Heart right ventricle (tissue), 16 donors: ENCODE measurements around the gene CPA5. TPM values are rescaled to one million over a fixed set of nuclear protein-coding genes. Genes with fewer than 3 reads are reported as not detected.

Source experiments
- ATAC-seq, 8 donors: fragments of 200-7000 bp; cut with Tn5 transposase; one replicate each; pipeline ENCODE4 v1.9.1; 2020; ENCODE audit warnings: mild to moderate bottlenecking in 8 of 8, moderate library complexity in 8 of 8, moderate number of reproducible peaks in 1 of 8
- DNase-seq, 2 donors: peaks; one replicate each; pipeline ENCODE4 v3.0.0-alpha.2; 2020
- H3K27ac ChIP-seq, 10 donors: fragments of 200-600 bp; sonication (generic) in 2 of 10; one replicate each; pipeline versions ENCODE4 v1.5.0 to v1.8.0; 2020 to 2022; ENCODE audit warnings: mild to moderate bottlenecking in 3 of 10
- H3K27me3 ChIP-seq, 7 donors: fragments of 200-600 bp; one replicate each; pipeline ENCODE4 v1.8.0; 2021 to 2022; ENCODE audit warnings: mild to moderate bottlenecking in 2 of 7
- H3K36me3 ChIP-seq, 9 donors: fragments of 200-600 bp; sonication (generic) in 1 of 9; one replicate each; pipeline versions ENCODE4 v1.5.0 to v1.8.0; 2020 to 2022; ENCODE audit warnings: mild to moderate bottlenecking in 2 of 9
- H3K4me1 ChIP-seq, 9 donors: fragments of 200-600 bp; sonication (generic) in 1 of 9; one replicate each; pipeline versions ENCODE4 v1.5.0 to v1.8.0; 2020 to 2022; ENCODE audit warnings: mild to moderate bottlenecking in 4 of 9
- H3K4me3 ChIP-seq, 10 donors: fragments of 200-600 bp; sonication (generic) in 2 of 10; one replicate each; pipeline versions ENCODE4 v1.5.0 to v1.8.0; 2020 to 2022; ENCODE audit warnings: mild to moderate bottlenecking in 7 of 10, moderate library complexity in 2 of 10
- H3K9me3 ChIP-seq, 11 donors: fragments of 200-600 bp in 10 of 11; sonication (generic) in 2 of 11; one replicate each; pipeline versions ENCODE4 v1.5.0 to v1.8.0; 2013 to 2022; ENCODE audit warnings: mild to moderate bottlenecking in 2 of 11, control low read depth in 1 of 11, moderate library complexity in 1 of 11
- CTCF ChIP-seq, 9 donors: fragments of 200-600 bp; sonication (generic) in 2 of 9; IDR thresholded peaks; one replicate each; pipeline versions ENCODE4 v1.5.0 to v1.8.0; 2021 to 2022; ENCODE audit warnings: antibody characterized with exemption in 9 of 9, mild to moderate bottlenecking in 5 of 9, moderate library complexity in 1 of 9
- WGBS, 2 donors: extraction: QIAGEN DNeasy Blood & Tissue Kit; methylation state at CpG; one replicate each; pipeline ENCODE4 v1.1.7; 2013; ENCODE audit warnings: inconsistent platforms in 1 of 2; 5-methylcytosine and 5-hydroxymethylcytosine counted together
- intact Hi-C, 10 donors: fragments of 100-400 bp; cut with DNase I; formaldehyde crosslinking; loops; one replicate each; pipeline versions ENCODE4 v1.11.1 to v1.14.2; 2022
- polyA plus RNA-seq, 2 donors: library from polyadenylated mRNA; stranded (reverse); fragments of 200-250 nt; gene quantifications; one replicate each; pipeline ENCODE4 v1.2.3, GENCODE V29; 2013
- total RNA-seq, 10 donors: library from RNA; stranded (reverse); fragmentation: NEBNext Ultra II Directional in 3 of 10; extraction: Animal tissue kit (Norgen Biotek cat#: 25700) in 3 of 10; gene quantifications; one replicate each; pipeline versions ENCODE4 v1.2.1 to v1.2.4, GENCODE V29; 2021 to 2023
- donor health status: Arrhythmogenic right ventricular cardiomyopathy.
- donor health status: ischemic (EF 13 %, LVEDD 7.1; RV severe dilation, severe dysfunction).
- donor health status: healthy with polysubstance abuse.
- donor health status: DM: no; HTN: yes; CAD: no.
- donor health status: DM: no; HTN: no; CAD: no.
- donor health status: ischemic (EF 25% LVEDD 6.9; RV normal size, moderate dysfunction).
- donor health status: ischemic (EF 25% LVEDD 5.7; RV mildly dilated, moderate dysfunction).
- donor health status: healthy.
- donor health status: DM: yes; HTN: yes; CAD: no.
- donor health status: Ischemic cardiomyopathy.
- donor health status: ischemic (EF 35%, LVEDD 5.7; RV mildly dilated, moderate dysfunction).
- donor health status: nonischemic (EF 11% LVEDD 7.7; RV severe dilation, severe dysfunction).
- donor health status: DM: yes; HTN: yes; CAD: no.
- donor health status: PGD.
- donor health status: ischemic (EF 29% LVEDD 5.4; RV normal size, mild dysfunction).
- donor health status: nonischemic (EF 23%, LVEDD 6.1; RV moderate dilation, normal function).

The CPA5 gene
- total and polyA plus RNA-seq, 12 donors, result 0.06 TPM; not detected in 11

GRCh38 chr7:130360518-130360917, 15.9 kb downstream of the CPA5 start:
- Histone ChIP-seq H3K27ac (no peak overlapping the region), H3K9me3 (peaks cover 0 to 24% (median 10%) of the 10 kb centered on the region in 11 donors), H3K4me3 (no peak overlapping the region), H3K36me3 (no peaks in the 10 kb centered on the region), H3K4me1 (peaks cover 0 to 21% (median 13%) of the 10 kb centered on the region in 9 donors), H3K27me3 (no peaks in the 10 kb centered on the region)
- DNase-seq, result no peak
- TF ChIP-seq CTCF (IDR thresholded peaks at IDR 0.05), result no peak
- intact Hi-C loops, result loop anchor here in 1 of 10 donors (10.0 kb wide), 1 partner anchor 64 kb away; no protein-coding TSS in a partner anchor
- WGBS, 2 donors, result 92 to 93% methylated on average over 3 of the region's 3 CpGs
- no peak for ATAC-seq

GRCh38 chr7:130361681-130362080, 17.1 kb downstream of the CPA5 start:
- 92 to 95% methylated on average over 7 of the region's 7 CpGs for WGBS, 2 donors
- peaks cover 0 to 24% (median 10%) of the 10 kb centered on the region in 11 donors for H3K9me3 ChIP-seq
- no peak overlapping the region for H3K27ac ChIP-seq
- ATAC-seq (no peak), DNase-seq (no peak)
- H3K4me3 ChIP-seq, result no peak overlapping the region
- intact Hi-C loops, result loop anchor here in 1 of 10 donors (10.0 kb wide), 1 partner anchor 63 kb away; no protein-coding TSS in a partner anchor
- H3K4me1 ChIP-seq, result peaks cover 0 to 9% (median 4%) of the 10 kb centered on the region in 9 donors
- no peak for TF ChIP-seq CTCF (IDR thresholded peaks at IDR 0.05)
- no peaks in the 10 kb centered on the region for H3K36me3 ChIP-seq
- no peaks in the 10 kb centered on the region for H3K27me3 ChIP-seq

GRCh38 chr7:130362251-130362816, 17.7 kb downstream of the CPA5 start:
- Histone ChIP-seq H3K4me1 (peaks cover 0 to 3% (median 0%) of the 10 kb centered on the region in 9 donors), H3K27ac (no peak overlapping the region), H3K4me3 (no peak overlapping the region), H3K36me3 (no peaks in the 10 kb centered on the region), H3K27me3 (no peaks in the 10 kb centered on the region), H3K9me3 (peaks cover 0 to 24% (median 10%) of the 10 kb centered on the region in 11 donors)
- TF ChIP-seq CTCF (IDR thresholded peaks at IDR 0.05), result no peak
- intact Hi-C loops, result loop anchor here in 1 of 10 donors (10.0 kb wide), 1 partner anchor 62 kb away; no protein-coding TSS in a partner anchor
- DNase-seq (no peak), ATAC-seq (no peak)
- WGBS, 2 donors, result 89 to 96% methylated on average over 10 of the region's 10 CpGs

GRCh38 chr7:130363026-130363847, 18.6 kb downstream of the CPA5 start:
- Histone ChIP-seq H3K36me3 (no peaks in the 10 kb centered on the region), H3K27ac (no peak overlapping the region), H3K9me3 (peaks cover 0 to 24% (median 10%) of the 10 kb centered on the region in 11 donors), H3K27me3 (no peaks in the 10 kb centered on the region), H3K4me3 (no peak overlapping the region), H3K4me1 (no peaks in the 10 kb centered on the region)
- 87 to 90% methylated on average over 8 of the region's 8 CpGs for WGBS, 2 donors
- no peak for TF ChIP-seq CTCF (IDR thresholded peaks at IDR 0.05)
- DNase-seq, result no peak
- intact Hi-C loops, result loop anchor here in 1 of 10 donors (10.0 kb wide), 1 partner anchor 62 kb away; no protein-coding TSS in a partner anchor
- ATAC-seq, result no peak
